Subcutaneous adipose tissue (tissue), 4 donors: ENCODE data around the gene PRKCB. TPM values are rescaled to one million over a fixed set of nuclear protein-coding genes. Genes with fewer than 3 reads are reported as not detected.

Source experiments
- small RNA-seq: library from RNA; depleted of rRNA; stranded (forward); fragments of <200 nt; gene quantifications from one replicate; pipeline ENCODE3, GENCODE V24; 2016
- total RNA-seq, 4 donors: library from RNA; depleted of rRNA; stranded (reverse); fragments of >200 nt; gene quantifications; one replicate each; pipeline ENCODE4 v1.1.0, GENCODE V29; 2016
- TF ChIP-seq, protein P1 (sequence below): fragments of 450-650 bp; IDR thresholded peaks from one replicate; pipeline ENCODE4 v1.5.1; 2016; ENCODE audit warnings: low read depth, mild to moderate bottlenecking, control low read depth, antibody characterized with exemption, moderate library complexity

Gene PRKCB
- total RNA-seq, 4 donors from 2014 or later: 3.4 to 16.5 (median 5.7) TPM

DNA sequence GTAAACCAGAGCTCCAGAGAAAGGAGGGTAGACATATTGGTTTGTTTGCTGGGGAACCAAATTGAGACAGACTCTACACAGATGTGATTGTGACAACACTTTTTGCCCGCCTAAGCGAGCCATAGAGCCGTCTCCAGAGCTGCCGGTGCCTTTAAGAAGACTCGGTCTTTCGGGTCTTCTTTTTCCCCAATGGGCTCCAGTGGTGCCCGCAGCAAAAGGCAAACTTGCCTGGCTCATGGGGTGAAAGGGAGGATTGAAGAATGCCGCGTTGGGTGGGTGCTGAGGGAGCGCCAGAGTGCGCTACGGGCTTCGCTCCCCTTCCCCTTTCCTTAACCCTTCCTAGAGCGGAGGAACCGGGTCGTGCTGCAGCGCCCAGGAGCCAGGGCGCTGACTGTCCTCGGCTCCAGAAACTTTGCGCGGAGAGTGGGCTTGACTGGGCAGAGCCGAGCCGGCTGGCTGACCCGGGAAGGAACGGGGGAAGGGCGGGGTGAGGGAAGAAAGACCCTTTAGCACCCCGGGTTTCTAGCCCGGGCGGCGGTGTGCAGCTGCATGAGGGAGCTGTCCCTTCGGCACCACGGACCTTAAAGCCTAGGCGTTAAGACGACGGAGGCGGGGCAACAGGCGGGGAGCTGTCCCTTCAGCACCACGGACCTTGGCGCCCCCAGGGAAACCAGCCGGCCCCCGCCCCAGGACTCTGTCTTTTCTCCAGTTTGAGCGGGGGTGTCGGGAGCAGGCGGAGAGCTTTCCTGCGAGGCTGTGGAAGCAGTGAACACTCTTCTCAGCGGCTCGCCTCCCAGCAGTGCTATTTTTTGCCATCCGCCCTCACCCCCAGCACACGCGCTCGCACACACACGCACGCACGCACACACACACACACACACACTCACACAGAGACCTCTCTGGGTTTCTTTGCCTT lies 419.9 kb downstream of the PRKCB start, which contains the start of gene CACNG3:
CACNG3 (plus strand) TSS at position 880 of the 916 bp plus-strand sequence. CDS start 420 bp downstream, outside the sequence.
- TF ChIP-seq, protein P1, sequence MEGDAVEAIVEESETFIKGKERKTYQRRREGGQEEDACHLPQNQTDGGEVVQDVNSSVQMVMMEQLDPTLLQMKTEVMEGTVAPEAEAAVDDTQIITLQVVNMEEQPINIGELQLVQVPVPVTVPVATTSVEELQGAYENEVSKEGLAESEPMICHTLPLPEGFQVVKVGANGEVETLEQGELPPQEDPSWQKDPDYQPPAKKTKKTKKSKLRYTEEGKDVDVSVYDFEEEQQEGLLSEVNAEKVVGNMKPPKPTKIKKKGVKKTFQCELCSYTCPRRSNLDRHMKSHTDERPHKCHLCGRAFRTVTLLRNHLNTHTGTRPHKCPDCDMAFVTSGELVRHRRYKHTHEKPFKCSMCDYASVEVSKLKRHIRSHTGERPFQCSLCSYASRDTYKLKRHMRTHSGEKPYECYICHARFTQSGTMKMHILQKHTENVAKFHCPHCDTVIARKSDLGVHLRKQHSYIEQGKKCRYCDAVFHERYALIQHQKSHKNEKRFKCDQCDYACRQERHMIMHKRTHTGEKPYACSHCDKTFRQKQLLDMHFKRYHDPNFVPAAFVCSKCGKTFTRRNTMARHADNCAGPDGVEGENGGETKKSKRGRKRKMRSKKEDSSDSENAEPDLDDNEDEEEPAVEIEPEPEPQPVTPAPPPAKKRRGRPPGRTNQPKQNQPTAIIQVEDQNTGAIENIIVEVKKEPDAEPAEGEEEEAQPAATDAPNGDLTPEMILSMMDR: no peak

DNA sequence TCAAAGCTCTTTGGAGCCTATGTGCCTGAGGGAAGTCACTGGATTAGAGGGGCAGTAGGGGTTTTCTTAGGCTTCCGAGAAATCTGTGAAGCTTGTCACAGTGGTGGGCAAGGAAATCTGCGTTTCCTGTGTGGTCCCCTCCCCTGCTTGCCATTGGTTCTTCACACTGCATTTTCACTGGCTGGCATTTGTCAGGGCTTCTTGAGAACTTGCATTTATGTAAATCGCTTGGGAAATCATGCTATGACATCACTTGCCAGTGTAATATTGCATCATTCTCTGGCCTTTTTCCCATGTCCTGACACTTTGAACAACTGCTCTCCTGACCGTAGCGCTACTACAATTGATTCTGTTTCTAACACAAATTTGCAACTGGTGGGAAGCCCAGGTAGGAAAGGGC lies 422.2 kb downstream of the PRKCB start:
- TF ChIP-seq, protein P1: no peak

DNA sequence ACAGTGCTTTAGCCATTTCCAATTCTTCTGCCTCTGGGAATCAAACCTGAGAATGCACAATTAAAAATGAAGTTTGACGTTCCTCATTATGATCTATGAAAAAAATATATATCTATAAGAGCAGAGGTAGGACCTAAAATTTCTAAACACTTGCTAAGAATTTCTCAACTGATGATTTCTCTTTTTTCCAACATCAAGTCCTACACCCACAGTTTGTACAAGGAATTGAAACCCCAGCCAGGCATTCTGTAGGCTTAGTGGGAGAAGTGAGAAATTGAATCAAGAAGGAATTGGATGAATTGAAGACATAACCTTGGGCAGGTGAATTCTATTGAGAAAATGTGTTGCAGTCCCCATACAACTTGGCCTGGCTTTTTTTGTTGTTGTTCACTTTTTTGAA lies 423.0 kb downstream of the PRKCB start:
- TF ChIP-seq, protein P1: no peak

DNA sequence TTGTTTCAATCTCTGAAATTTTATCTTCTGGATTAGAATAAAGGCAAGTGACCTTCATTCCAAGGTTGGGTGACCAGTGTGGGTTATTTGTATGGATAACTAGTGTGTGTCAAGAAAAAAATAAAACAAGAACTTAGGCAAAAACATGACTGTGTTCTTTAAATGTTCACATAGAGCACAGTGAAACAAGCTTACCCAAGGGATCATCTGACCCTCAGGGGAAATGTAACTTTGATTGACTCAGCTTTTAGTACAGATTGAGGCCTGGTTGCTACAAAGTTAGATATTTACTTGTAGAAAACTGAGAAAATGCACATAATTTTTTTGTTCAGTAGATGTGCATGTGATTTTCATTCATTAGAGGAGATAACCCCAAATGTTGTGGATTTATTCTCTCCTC lies 427.0 kb downstream of the PRKCB start:
- TF ChIP-seq, protein P1: no peak

Small RNA genes lying within 50 kb of the gene (small RNA-seq; reads per million reads assigned to genes)
- gene MIR1273H: not detected

Other genes starting within 250 kb of the PRKCB start
- 100 to 1,000 TPM in 1 of 4 donors, 10 to 100 TPM in 3; 46.7 to 158 (median 54.1) TPM for gene NDUFAB1, start 239.7 kb upstream of the PRKCB start, total RNA-seq
- 10 to 100 TPM in 2 of 4 donors, 1 to 10 TPM in 2; 8.3 to 16.5 (median 11.2) TPM for gene PALB2, start 194.7 kb upstream of the PRKCB start, total RNA-seq
- gene DCTN5, start 194.5 kb upstream of the PRKCB start, total RNA-seq: 10 to 100 TPM; 25.1 to 35.8 (median 28.4) TPM
- 1 to 10 TPM; 1.1 to 9.0 (median 3.1) TPM for gene PLK1, start 157.1 kb upstream of the PRKCB start, total RNA-seq
- gene ERN2, start 122.8 kb upstream of the PRKCB start, total RNA-seq: not detected
- not detected for gene CHP2, start 81.0 kb upstream of the PRKCB start, total RNA-seq